ENCODE data around the gene TICRR. TPM values are rescaled to one million over a fixed set of nuclear protein-coding genes. Genes with fewer than 3 reads are reported as not detected.

TICRR gene
- total and polyA plus RNA-seq, 2 of the 4 experiments (the other 2 are of a cell fraction), result 3.0 to 4.2 TPM

GRCh38 chr15:89671687-89672086 lies 96.4 kb downstream of the TICRR start:
- Histone ChIP-seq H2BK120ac (ENCODE audit: low read depth, low read length) (no peak overlapping the region), H3K4me2 (ENCODE audit: low read depth, low read length) (no peak overlapping the region), H3K14ac (replicated peaks; ENCODE audit: low read depth, low read length) (no peak overlapping the region), H2AFZ (replicated peaks; ENCODE audit: low read length, poor library complexity) (no peak overlapping the region), H3K9me3 (ENCODE audit: control insufficient read depth, insufficient read depth, low read length) (no peaks in the 10 kb centered on the region), H3K4me1 (ENCODE audit: control insufficient read depth, insufficient read depth, low read length) (no peaks in the 10 kb centered on the region), H3K56ac (ENCODE audit: extremely low read depth, insufficient read depth, low read length) (no peak overlapping the region), H2BK20ac (ENCODE audit: low read depth, low read length) (no peak overlapping the region), H3K9ac (ENCODE audit: low read depth, low read length) (no peak overlapping the region), H4K5ac (ENCODE audit: low read depth, low read length) (no peak overlapping the region), H3K79me1 (ENCODE audit: low read depth in 1 of 2, low read length in 2 of 2) (no peaks in the 10 kb centered on the region), H4K8ac (ENCODE audit: low read depth in 2 of 2, low read length in 2 of 2) (no peak overlapping the region), H3K4me3 (ENCODE audit: insufficient read depth, low read depth, low read length) (no peak overlapping the region), H4K20me1 (ENCODE audit: insufficient read depth, low read length) (no peaks in the 10 kb centered on the region), H4K91ac (ENCODE audit: insufficient read depth, low read depth, low read length) (no peak overlapping the region), H3K18ac (ENCODE audit: low read depth, low read length) (no peak overlapping the region), H3K27me3 (ENCODE audit: control insufficient read depth, insufficient read depth, low read length) (no peaks in the 10 kb centered on the region), H3K9me1 (ENCODE audit: insufficient read depth, low read length) (0 out of 2 replicates have a peak, but pooled peaks cover 2% of the 10 kb centered on the region), H2BK15ac (ENCODE audit: low read depth, low read length) (no peak overlapping the region), H2BK5ac (ENCODE audit: low read depth, low read length, poor library complexity, severe bottlenecking) (no peak overlapping the region), H2AK9ac (replicated peaks; ENCODE audit: low read depth, low read length, poor library complexity) (no peak overlapping the region), H2AK5ac (ENCODE audit: low read depth, low read length) (no peak overlapping the region), H3K36me3 (ENCODE audit: control insufficient read depth, insufficient read depth, low read length) (no peaks in the 10 kb centered on the region), H3K23ac (ENCODE audit: low read depth, low read length) (no peak overlapping the region), H3K27ac (ENCODE audit: insufficient read depth, low read length) (no peak overlapping the region), H3K4ac (ENCODE audit: low read depth, low read length) (no peak overlapping the region)
- ATAC-seq (ENCODE audit: low read depth) (no peak), DNase-seq (no peak)
- 83% methylated on average over 2 of the region's 4 CpGs; no CpG with 5 or more reads in 1 of the 2 experiments for WGBS, 2 experiments (ENCODE audit: extremely low coverage in 2 of 2, insufficient read length in 1 of 2)
- ChIA-PET CTCF (no interaction called here), POLR2A (ENCODE audit: unreplicated experiment) (no interaction called here)
- dilution Hi-C loops (cut with HindIII; ENCODE audit: low sequenced_read_pairs, unreplicated experiment), result no loop called here
- intact Hi-C loops (cut with micrococcal nuclease), result no loop called here
- no peak for TF ChIP-seq BHLHE40 (IDR thresholded peaks at IDR 0.05; ENCODE audit: low read depth, low read length)
- TF ChIP-seq, protein P1, sequence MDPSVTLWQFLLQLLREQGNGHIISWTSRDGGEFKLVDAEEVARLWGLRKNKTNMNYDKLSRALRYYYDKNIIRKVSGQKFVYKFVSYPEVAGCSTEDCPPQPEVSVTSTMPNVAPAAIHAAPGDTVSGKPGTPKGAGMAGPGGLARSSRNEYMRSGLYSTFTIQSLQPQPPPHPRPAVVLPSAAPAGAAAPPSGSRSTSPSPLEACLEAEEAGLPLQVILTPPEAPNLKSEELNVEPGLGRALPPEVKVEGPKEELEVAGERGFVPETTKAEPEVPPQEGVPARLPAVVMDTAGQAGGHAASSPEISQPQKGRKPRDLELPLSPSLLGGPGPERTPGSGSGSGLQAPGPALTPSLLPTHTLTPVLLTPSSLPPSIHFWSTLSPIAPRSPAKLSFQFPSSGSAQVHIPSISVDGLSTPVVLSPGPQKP (IDR thresholded peaks at IDR 0.05; ENCODE audit: borderline replicate concordance, low read depth, low read length), result no peak
- TF ChIP-seq CEBPB (IDR thresholded peaks at IDR 0.05; ENCODE audit: low read depth, low read length), result no peak
- TF ChIP-seq MXI1 (IDR thresholded peaks at IDR 0.05; ENCODE audit: borderline replicate concordance, low read depth, low read length), result no peak
- TF ChIP-seq MAZ (IDR thresholded peaks at IDR 0.05; ENCODE audit: borderline replicate concordance, low read depth, low read length), result no peak
- TF ChIP-seq, protein P2, sequence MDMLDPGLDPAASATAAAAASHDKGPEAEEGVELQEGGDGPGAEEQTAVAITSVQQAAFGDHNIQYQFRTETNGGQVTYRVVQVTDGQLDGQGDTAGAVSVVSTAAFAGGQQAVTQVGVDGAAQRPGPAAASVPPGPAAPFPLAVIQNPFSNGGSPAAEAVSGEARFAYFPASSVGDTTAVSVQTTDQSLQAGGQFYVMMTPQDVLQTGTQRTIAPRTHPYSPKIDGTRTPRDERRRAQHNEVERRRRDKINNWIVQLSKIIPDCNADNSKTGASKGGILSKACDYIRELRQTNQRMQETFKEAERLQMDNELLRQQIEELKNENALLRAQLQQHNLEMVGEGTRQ (IDR thresholded peaks at IDR 0.05; ENCODE audit: low read depth, low read length), result no peak
- TF ChIP-seq CHD1 (IDR thresholded peaks at IDR 0.05; ENCODE audit: low read depth, low read length), result no peak
- TF ChIP-seq, protein P3, sequence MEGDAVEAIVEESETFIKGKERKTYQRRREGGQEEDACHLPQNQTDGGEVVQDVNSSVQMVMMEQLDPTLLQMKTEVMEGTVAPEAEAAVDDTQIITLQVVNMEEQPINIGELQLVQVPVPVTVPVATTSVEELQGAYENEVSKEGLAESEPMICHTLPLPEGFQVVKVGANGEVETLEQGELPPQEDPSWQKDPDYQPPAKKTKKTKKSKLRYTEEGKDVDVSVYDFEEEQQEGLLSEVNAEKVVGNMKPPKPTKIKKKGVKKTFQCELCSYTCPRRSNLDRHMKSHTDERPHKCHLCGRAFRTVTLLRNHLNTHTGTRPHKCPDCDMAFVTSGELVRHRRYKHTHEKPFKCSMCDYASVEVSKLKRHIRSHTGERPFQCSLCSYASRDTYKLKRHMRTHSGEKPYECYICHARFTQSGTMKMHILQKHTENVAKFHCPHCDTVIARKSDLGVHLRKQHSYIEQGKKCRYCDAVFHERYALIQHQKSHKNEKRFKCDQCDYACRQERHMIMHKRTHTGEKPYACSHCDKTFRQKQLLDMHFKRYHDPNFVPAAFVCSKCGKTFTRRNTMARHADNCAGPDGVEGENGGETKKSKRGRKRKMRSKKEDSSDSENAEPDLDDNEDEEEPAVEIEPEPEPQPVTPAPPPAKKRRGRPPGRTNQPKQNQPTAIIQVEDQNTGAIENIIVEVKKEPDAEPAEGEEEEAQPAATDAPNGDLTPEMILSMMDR (conservative IDR thresholded peaks at IDR 0.05; ENCODE audit: low read depth, low read length), result no peak
- TF ChIP-seq RFX5 (IDR thresholded peaks at IDR 0.05; ENCODE audit: low read depth, low read length), result no peak
- no peak for TF ChIP-seq MAFK (IDR thresholded peaks at IDR 0.05; ENCODE audit: low read depth, low read length)
- TF ChIP-seq SMC3 (IDR thresholded peaks at IDR 0.05; ENCODE audit: low read depth, low read length), result no peak
- no peak for TF ChIP-seq FOS (IDR thresholded peaks at IDR 0.05; ENCODE audit: low read depth, low read length)
- TF ChIP-seq RCOR1 (IDR thresholded peaks at IDR 0.05; ENCODE audit: insufficient replicate concordance, low read length), result no peak
- no peak for TF ChIP-seq NFE2L2 (IDR thresholded peaks at IDR 0.05; ENCODE audit: low read depth, low read length)
- no peak for TF ChIP-seq POLR2A (IDR thresholded peaks at IDR 0.05; ENCODE audit: low read depth, low read length)
- TF ChIP-seq RAD21 (IDR thresholded peaks at IDR 0.05; ENCODE audit: low read length), result no peak
- in situ Hi-C loops (cut with MboI; ENCODE audit: low sequenced_read_pairs), result no loop called here
- no TSS peak for BruUV-seq (replicated peaks)
